Measurements from ENCODE around the gene CTNND2.

The CTNND2 gene

GRCh38 chr5:11177999-11178711 is 726.1 kb downstream of the CTNND2 start:
- DNase-seq (ENCODE audit: low read depth in 3 of 3) = no peak

DNA sequence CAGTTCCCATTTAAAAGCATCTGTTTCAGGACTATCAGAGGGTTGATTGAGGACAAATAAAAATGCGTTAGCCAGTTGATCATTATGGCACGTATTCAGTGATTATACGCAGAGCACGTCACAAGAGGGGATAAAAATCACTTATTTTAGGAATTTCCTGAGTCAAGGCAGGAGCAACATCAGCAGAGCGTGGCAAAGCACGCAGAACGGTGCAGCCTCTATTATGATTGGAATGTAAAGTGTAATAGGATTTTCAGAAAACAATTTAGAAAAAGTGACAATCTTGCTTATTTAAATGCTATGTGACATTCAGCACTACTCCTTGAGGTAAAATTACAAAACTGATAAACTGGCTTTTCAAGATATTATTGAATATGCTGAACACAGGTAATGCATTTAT is 729.7 kb downstream of the CTNND2 start:
- no peak for DNase-seq (ENCODE audit: low read depth in 3 of 3)

DNA sequence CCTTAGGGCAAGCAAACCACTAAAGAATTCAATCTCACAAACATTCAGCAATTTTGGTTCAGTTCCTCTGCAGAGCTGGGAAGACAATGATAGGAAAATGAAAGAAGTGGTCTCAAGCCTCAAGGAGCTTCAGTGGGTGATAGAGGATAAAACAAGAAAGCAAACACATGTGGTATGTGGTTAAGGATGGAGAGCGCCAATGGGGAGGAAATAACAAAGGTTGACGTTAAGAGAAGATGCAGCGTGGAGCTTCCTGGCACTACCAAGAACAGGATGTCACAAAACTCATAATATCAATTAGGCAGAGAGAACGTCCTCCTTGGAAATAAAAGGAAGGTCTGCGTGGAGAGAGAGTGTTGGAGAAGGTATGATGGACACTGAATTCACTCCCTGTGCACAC is 731.8 kb downstream of the CTNND2 start:
- no peak for DNase-seq (ENCODE audit: low read depth in 3 of 3)

DNA sequence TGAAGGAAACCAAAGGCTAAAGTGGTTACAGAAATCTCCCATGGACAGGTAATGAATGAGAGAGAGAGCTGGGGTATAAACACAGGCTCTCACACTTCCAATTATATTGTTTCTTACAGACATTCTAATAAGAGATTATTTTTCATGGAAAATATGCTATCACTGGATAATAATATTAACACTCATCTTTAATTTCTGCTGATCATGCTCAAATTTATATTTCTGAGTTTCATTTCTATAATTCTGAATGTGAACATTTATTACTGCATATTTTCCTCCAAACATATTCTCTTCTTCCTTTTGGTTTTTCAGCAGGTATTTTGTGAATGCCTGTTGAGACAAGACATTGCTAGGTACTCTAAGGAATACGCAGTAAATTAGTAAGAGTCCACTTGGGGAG is 733.0 kb downstream of the CTNND2 start:
- no peak for DNase-seq (ENCODE audit: low read depth in 3 of 3)

DNA sequence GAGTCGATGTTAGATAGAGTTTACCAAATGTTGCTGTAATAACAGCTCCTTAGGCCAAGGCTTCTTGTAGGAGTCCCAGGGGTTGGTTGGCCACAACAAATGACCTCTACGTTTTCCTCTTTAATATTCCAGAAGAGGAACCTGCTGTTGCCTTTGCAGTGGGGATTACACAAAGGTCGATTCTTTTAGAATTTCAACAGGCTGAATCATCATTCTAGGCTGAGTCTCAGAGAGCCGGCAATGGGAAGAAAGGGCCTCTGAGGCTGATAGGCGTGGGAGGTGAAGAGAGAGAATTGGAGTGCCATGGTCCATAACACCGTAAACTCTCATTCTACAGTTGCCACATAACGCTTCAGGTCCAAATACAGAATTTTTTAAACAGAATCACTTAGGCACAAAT is 737.3 kb downstream of the CTNND2 start:
- DNase-seq (ENCODE audit: low read depth in 3 of 3) = no peak

- DNase-seq (ENCODE audit: low read depth in 3 of 3) = no peak
Measured at GRCh38 chr5:11164531-11165294, 739.5 kb downstream of the CTNND2 start.

DNA sequence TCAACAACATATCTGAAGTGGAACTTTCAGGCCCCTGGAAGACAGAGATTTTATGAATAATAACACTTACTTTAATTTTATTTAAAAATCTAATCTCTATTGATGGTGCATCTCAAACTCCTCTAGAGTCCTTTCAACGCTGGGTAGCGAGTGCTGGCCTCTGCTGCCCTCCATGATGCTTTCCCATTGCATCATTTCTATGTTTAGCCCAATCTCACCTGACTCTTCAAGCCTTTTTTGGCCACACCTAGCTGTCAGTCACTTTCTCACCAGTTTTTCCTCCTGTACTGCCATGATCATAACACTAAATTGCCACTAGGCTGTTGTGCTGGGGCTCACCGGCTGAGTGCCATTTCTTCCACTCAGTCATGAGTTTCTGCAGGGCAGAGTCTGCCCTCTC is 747.1 kb downstream of the CTNND2 start:
- no peak for DNase-seq (ENCODE audit: low read depth in 3 of 3)

- DNase-seq (ENCODE audit: low read depth in 3 of 3) = no peak
Measured at GRCh38 chr5:11153670-11154382, 750.4 kb downstream of the CTNND2 start.

- DNase-seq (ENCODE audit: low read depth in 3 of 3) = no peak
Measured at GRCh38 chr5:11152368-11152767, 751.9 kb downstream of the CTNND2 start.

GRCh38 chr5:11150976-11151375 is 753.3 kb downstream of the CTNND2 start:
- no peak for DNase-seq (ENCODE audit: low read depth in 3 of 3)

GRCh38 chr5:11148810-11149539 is 755.3 kb downstream of the CTNND2 start:
- DNase-seq (ENCODE audit: low read depth in 3 of 3) = no peak

DNA sequence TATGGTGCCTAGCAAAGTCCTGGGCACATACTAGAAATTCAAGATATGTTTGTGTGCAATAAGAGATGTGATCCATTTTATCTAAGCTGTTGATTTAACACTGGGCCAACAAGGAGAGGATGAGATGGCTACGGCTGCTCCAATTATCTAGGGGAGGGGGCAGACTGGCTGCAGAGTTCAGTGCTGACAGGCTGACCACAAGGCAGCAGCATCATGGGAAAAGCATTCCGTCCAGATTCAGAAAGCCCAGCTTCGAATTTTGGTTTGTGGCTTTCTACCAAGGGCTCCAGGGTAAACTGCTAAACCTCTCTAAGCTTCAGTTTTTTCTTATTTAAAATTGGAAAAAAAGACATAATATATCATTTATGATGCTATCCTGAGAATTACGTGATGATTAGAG is 758.1 kb downstream of the CTNND2 start:
- DNase-seq (ENCODE audit: low read depth in 3 of 3) = no peak

DNA sequence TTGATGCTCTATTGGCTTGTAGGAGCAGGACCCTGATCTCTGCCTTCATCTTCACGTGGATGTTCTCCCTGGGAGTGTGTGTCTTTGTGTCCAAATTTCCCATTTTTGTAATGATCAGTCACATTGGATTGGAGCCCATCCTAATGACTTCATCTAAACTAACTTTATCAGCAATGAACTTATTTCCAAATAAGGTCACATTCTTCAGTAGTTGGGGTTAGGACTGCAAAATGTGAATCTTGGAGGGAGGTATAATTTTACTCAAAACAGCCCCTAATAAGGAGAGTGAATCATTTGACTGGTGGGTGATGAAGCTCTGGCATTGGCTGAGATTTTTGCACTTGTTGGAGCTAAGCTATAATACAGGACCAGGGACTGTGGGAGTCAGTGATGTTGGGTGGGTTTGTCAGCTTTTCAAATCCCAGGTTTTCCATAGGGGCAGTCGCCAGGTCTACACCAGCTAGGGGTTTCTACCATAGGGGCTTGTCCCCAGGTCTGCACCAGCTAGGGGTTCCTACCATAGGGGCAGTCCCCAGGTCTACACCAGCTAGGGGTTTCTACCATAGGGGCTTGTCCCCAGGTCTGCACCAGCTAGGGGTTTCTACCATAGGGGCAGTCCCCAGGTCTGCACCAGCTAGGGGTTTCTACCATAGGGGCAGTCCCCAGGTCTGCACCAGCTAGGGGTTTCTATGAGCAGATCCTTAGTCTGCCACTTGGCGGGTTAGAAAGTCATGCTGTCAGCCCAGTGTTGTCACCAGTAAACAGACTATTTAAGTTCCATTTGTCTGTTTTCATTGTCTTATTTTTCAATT is 760.6 kb downstream of the CTNND2 start:
- DNase-seq (ENCODE audit: low read depth in 3 of 3) = peak in 2 of 3 donors; percentile 5 to 86

DNA sequence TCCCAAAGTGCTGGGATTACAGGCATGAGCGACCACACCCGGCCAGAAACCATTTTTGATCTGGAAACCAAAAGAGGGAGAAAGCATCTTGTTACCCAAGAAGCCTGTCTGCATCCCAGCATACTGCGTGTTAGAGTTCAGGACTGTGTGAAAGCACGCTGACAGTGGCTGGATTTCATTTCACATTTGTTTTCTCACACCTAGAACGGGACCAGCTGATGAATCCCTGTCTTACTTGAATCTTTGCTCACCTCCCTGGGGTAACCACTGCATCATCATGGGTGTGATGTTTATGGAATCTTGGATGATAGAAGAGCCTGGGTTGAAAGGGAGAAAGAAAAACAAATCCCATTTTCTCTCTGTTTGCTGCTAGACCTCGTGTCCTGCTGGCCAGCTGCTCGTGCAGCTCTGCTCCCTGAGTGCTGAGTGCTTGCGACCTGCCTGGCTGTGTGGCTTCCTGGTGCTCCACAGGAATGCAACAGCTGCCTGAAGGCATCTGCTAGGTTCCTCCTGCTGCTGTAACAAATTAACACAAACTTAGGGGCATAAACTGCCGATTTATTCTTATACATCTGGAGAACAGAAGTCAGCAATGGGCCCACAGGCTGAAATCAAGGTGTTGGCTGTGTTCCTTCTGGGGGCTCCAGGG is 764.9 kb downstream of the CTNND2 start:
- DNase-seq (ENCODE audit: low read depth in 3 of 3) = no peak

GRCh38 chr5:11130131-11130530 is 774.1 kb downstream of the CTNND2 start:
- no peak for DNase-seq (ENCODE audit: low read depth in 3 of 3)

- no peak for DNase-seq (ENCODE audit: low read depth in 3 of 3)
Measured at GRCh38 chr5:11128021-11128420, 776.2 kb downstream of the CTNND2 start.

- no peak for DNase-seq (ENCODE audit: low read depth in 3 of 3)
Measured at GRCh38 chr5:11126844-11127243, 777.4 kb downstream of the CTNND2 start.

DNA sequence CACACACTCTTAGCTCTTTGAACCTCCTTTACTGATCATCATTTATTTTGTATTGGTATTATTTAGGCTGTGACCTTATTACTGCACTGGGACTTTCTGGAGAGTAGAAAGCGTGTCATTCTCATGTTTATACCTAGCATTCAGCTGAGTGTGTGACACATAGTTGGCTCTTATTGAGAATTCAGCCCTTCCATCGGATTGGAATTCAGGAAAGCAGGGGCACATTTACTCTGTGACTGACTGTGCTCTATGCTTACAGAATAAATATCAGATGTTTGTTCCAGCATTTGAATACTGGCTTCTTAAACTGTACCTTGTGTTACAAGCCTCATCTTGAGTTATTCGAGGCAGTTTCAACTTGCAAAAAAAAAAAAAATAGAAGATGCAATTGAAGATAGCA is 782.4 kb downstream of the CTNND2 start:
- no peak for DNase-seq (ENCODE audit: low read depth in 3 of 3)

- no peak for DNase-seq (ENCODE audit: low read depth in 3 of 3)
Measured at GRCh38 chr5:11110128-11110527, 794.1 kb downstream of the CTNND2 start.

GRCh38 chr5:11105696-11106095 is 798.5 kb downstream of the CTNND2 start:
- DNase-seq (ENCODE audit: low read depth in 3 of 3) = no peak

DNA sequence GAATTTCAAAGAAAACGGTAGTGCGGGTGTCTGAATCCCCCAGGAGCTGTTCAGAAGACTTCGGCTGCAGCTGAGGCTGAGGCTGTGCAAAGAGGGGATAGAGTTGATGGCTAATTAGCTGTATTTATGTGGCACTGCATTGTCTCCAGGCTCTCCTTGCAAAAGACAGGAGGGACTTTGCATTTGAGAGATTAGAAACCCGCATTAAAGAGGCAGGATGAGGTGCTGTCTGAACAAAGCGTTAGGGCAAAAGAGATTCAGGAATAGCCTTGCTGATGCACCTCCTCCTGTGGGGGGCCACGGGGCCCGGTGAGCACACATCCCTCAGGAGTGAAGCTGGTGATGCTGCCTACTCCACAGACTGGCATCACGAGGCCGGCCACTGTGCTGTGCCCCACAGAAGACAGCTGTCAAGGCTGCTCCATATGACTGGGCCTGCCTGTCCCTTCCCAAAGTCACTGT is 799.6 kb downstream of the CTNND2 start:
- no peak for DNase-seq (ENCODE audit: low read depth in 3 of 3)
